ENCODE measurements around the gene IL15RA.

Gene IL15RA

DNA sequence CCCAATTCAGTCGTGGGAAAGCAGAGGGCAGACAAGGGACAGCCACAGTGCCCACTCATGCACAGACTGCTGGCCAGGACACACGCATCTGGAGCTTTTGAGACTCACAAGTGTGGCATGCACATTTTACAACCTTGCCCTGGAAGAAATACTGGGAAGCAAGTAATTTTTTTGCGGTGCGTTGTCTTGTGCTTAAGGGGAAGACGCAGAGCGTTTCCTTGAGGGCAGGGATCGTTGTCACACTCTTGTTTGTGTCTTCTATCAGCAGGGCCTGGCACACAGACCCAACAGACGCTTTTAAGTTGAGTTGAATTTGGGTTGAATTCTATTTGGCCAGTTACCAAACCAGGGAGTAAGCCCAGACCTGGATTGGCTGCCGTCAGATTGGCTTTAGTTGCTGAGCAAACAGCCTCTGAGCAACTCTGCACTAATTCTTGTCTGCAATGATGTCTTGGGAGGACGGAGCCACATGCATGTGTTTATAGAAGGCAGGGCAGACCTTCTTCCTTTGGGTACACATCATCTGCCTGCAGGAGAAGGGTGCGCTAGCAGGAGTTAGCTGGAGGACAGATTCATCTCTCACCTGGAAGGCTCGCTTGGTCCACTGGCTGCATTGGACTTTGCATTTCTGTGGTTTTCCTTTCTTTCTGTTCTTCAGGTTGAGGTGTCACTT is 46.5 kb upstream of the IL15RA start:
- no peaks in the 10 kb centered on the region for H3F3A ChIP-seq (ENCODE audit: insufficient read depth)
- H2AFZ ChIP-seq (ENCODE audit: low read depth, low read length, severe bottlenecking) = no peak overlapping the region
- H3K9ac ChIP-seq (ENCODE audit: low read length) = no peak overlapping the region
- H3K4me3 ChIP-seq (ENCODE audit: insufficient read depth, low read length, poor library complexity, severe bottlenecking) = no peak overlapping the region
- H3K9me2 ChIP-seq (replicated peaks; ENCODE audit: insufficient read depth, low read length) = no peaks in the 10 kb centered on the region
- no peaks in the 10 kb centered on the region for H3K9me3 ChIP-seq (ENCODE audit: insufficient read depth, low read length)
- no peak overlapping the region for H3K4me2 ChIP-seq (ENCODE audit: low read depth, low read length, poor library complexity, severe bottlenecking)
- H3K36me3 ChIP-seq (ENCODE audit: low read length) = no peaks in the 10 kb centered on the region
- H3K79me2 ChIP-seq (ENCODE audit: insufficient read depth, low read length) = no peaks in the 10 kb centered on the region
- no peaks in the 10 kb centered on the region for H4K20me1 ChIP-seq (ENCODE audit: low read depth, low read length)
- no peak overlapping the region for H3K27ac ChIP-seq (ENCODE audit: low read depth, low read length)
- H3K27me3 ChIP-seq (ENCODE audit: low read length) = no peaks in the 10 kb centered on the region
- no peak for TF ChIP-seq EZH2phosphoT487 (conservative IDR thresholded peaks at IDR 0.05; ENCODE audit: low read length)
- TF ChIP-seq CTCF (IDR thresholded peaks at IDR 0.05; ENCODE audit: insufficient read depth, low read length, poor library complexity, severe bottlenecking) = no peak

- no peak for TF ChIP-seq EZH2phosphoT487 (conservative IDR thresholded peaks at IDR 0.05; ENCODE audit: low read length)
- H3K9ac ChIP-seq (ENCODE audit: low read length) = no peak overlapping the region
- no peak overlapping the region for H2AFZ ChIP-seq (ENCODE audit: low read depth, low read length, severe bottlenecking)
These were observed 45.3 kb upstream of the IL15RA start for GRCh38 chr10:6022660-6023059.

DNA sequence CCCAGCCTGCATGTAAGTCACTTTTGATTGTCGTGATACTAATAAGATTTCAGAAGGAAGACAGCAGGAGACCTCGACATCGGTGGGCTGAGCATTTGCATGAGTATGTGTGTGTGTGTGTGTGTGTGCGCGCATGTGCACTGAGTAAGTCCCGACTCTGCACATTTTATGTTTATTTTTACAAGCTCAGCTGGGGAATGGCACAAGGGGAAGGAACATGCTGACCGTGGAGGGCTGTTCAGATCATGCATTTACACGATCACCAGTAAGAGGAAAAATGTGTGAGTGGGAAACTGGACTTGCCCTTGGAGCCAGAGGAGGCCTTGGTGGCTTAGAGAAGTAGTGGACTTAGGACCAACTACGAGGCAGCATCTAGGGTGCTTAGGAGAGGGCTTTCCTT is 43.5 kb upstream of the IL15RA start:
- Histone ChIP-seq H3K4me2 (ENCODE audit: low read depth, low read length, poor library complexity, severe bottlenecking) (no peak overlapping the region), H3K36me3 (ENCODE audit: low read length) (no peaks in the 10 kb centered on the region), H3K9me3 (ENCODE audit: insufficient read depth, low read length) (no peaks in the 10 kb centered on the region), H3F3A (ENCODE audit: insufficient read depth) (no peaks in the 10 kb centered on the region), H3K79me2 (ENCODE audit: insufficient read depth, low read length) (no peaks in the 10 kb centered on the region), H3K4me3 (ENCODE audit: insufficient read depth, low read length, poor library complexity, severe bottlenecking) (no peak overlapping the region), H3K9me2 (replicated peaks; ENCODE audit: insufficient read depth, low read length) (no peaks in the 10 kb centered on the region), H4K20me1 (ENCODE audit: low read depth, low read length) (no peaks in the 10 kb centered on the region), H3K9ac (ENCODE audit: low read length) (no peak overlapping the region), H3K27me3 (ENCODE audit: low read length) (no peaks in the 10 kb centered on the region), H3K27ac (ENCODE audit: low read depth, low read length) (no peak overlapping the region), H2AFZ (ENCODE audit: low read depth, low read length, severe bottlenecking) (no peak overlapping the region)
- TF ChIP-seq EZH2phosphoT487 (conservative IDR thresholded peaks at IDR 0.05; ENCODE audit: low read length) = no peak
- no peak for TF ChIP-seq CTCF (IDR thresholded peaks at IDR 0.05; ENCODE audit: insufficient read depth, low read length, poor library complexity, severe bottlenecking)

More at GRCh38 chr10:6022660-6023059, 45.3 kb upstream of the IL15RA start:
- no peaks in the 10 kb centered on the region for H3F3A ChIP-seq (ENCODE audit: insufficient read depth)
- H3K4me2 ChIP-seq (ENCODE audit: low read depth, low read length, poor library complexity, severe bottlenecking) = no peak overlapping the region
- H3K4me3 ChIP-seq (ENCODE audit: insufficient read depth, low read length, poor library complexity, severe bottlenecking) = no peak overlapping the region
- no peaks in the 10 kb centered on the region for H3K9me3 ChIP-seq (ENCODE audit: insufficient read depth, low read length)
- H3K79me2 ChIP-seq (ENCODE audit: insufficient read depth, low read length) = no peaks in the 10 kb centered on the region
- no peak overlapping the region for H3K27ac ChIP-seq (ENCODE audit: low read depth, low read length)
- no peaks in the 10 kb centered on the region for H3K36me3 ChIP-seq (ENCODE audit: low read length)
- H3K27me3 ChIP-seq (ENCODE audit: low read length) = no peaks in the 10 kb centered on the region
- no peaks in the 10 kb centered on the region for H4K20me1 ChIP-seq (ENCODE audit: low read depth, low read length)
- H3K9me2 ChIP-seq (replicated peaks; ENCODE audit: insufficient read depth, low read length) = no peaks in the 10 kb centered on the region

DNA sequence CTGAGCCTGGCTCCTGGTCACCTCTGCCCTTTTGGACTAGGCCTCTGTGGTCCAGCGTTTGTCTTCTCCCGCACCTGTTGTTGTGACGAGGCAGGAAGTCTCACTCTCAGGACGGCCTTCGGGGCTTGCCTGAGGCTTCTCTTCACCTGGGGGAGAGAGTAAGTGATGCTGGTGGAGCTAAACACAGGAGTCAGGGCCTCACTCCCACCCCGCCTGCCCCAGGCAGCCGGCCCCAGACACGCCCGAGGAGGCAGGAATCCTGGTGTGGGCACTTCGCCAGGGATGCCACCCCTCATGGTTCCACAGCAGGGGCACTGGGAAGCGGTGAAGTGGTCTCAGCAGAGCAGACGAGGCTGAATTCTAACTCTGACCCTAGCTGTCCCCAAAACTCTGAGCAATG is 42.5 kb upstream of the IL15RA start:
- H3K36me3 ChIP-seq (ENCODE audit: low read length) = no peaks in the 10 kb centered on the region
- no peak overlapping the region for H3K27ac ChIP-seq (ENCODE audit: low read depth, low read length)
- no peaks in the 10 kb centered on the region for H3K9me3 ChIP-seq (ENCODE audit: insufficient read depth, low read length)
- H3F3A ChIP-seq (ENCODE audit: insufficient read depth) = no peaks in the 10 kb centered on the region
- no peaks in the 10 kb centered on the region for H3K27me3 ChIP-seq (ENCODE audit: low read length)
- H2AFZ ChIP-seq (ENCODE audit: low read depth, low read length, severe bottlenecking) = no peak overlapping the region
- H3K79me2 ChIP-seq (ENCODE audit: insufficient read depth, low read length) = no peaks in the 10 kb centered on the region
- no peak for TF ChIP-seq EZH2phosphoT487 (conservative IDR thresholded peaks at IDR 0.05; ENCODE audit: low read length)
- TF ChIP-seq CTCF (IDR thresholded peaks at IDR 0.05; ENCODE audit: insufficient read depth, low read length, poor library complexity, severe bottlenecking) = no peak
- no peak overlapping the region for H3K4me2 ChIP-seq (ENCODE audit: low read depth, low read length, poor library complexity, severe bottlenecking)
- H4K20me1 ChIP-seq (ENCODE audit: low read depth, low read length) = no peaks in the 10 kb centered on the region
- no peak overlapping the region for H3K9ac ChIP-seq (ENCODE audit: low read length)
- no peak overlapping the region for H3K4me3 ChIP-seq (ENCODE audit: insufficient read depth, low read length, poor library complexity, severe bottlenecking)
- H3K9me2 ChIP-seq (replicated peaks; ENCODE audit: insufficient read depth, low read length) = no peaks in the 10 kb centered on the region
